Fibroblast of lung (primary cell): ENCODE results near the gene TUBD1.

Source experiments
- EZH2 ChIP-seq: IDR thresholded peaks from 2 replicates; pipeline ENCODE4 v1.5.1; 2012; ENCODE audit warnings: low read length, control low read depth, mild to moderate bottlenecking; ENCODE audit errors: missing control alignments
- TF ChIP-seq, protein P1 (sequence below), 2 donors: IDR thresholded peaks in 1 of 2; conservative IDR thresholded peaks in 1 of 2; 1 replicate in 1 of 2; 2 replicates in 1 of 2; pipeline ENCODE4 v1.5.1; 2011 to 2012; ENCODE audit warnings: low read length in 2 of 2, control low read depth in 1 of 2, inconsistent platforms in 1 of 2, low read depth in 1 of 2, mild to moderate bottlenecking in 1 of 2

DNA sequence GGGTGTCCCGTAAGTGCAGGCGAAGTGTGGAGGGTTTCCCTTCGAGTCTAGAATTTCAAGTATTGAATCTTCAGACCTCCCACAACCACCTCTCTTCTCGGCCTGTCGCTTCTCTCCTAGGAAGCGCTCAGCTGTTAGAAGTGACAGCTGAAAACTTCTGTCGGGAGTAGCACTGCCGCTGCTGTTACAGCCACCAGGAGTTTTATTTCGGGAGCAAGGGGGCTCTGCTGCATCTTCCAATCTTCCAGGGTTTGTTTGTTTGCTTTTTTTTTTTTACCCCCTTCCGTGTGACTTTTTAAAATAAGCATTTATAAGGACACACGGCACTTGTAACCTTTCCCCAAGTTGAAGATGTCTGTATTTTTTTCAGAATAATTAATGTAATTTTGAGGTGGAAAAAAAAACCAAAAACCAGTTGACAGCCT, 945 bp upstream of the TUBD1 start:
- TF ChIP-seq, protein P1, sequence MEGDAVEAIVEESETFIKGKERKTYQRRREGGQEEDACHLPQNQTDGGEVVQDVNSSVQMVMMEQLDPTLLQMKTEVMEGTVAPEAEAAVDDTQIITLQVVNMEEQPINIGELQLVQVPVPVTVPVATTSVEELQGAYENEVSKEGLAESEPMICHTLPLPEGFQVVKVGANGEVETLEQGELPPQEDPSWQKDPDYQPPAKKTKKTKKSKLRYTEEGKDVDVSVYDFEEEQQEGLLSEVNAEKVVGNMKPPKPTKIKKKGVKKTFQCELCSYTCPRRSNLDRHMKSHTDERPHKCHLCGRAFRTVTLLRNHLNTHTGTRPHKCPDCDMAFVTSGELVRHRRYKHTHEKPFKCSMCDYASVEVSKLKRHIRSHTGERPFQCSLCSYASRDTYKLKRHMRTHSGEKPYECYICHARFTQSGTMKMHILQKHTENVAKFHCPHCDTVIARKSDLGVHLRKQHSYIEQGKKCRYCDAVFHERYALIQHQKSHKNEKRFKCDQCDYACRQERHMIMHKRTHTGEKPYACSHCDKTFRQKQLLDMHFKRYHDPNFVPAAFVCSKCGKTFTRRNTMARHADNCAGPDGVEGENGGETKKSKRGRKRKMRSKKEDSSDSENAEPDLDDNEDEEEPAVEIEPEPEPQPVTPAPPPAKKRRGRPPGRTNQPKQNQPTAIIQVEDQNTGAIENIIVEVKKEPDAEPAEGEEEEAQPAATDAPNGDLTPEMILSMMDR (conservative IDR thresholded peaks at IDR 0.05 in 1 of 2, IDR thresholded peaks at IDR 0.05 in 1 of 2; ENCODE audit: low read depth in 1 of 2, low read length in 2 of 2) = no peak
- no peak for TF ChIP-seq EZH2
